Fibroblast of gingiva (primary cell): Measurements from ENCODE around the gene SPATA19.
"Not testable (repeated sequence)": the region's sequence is repeated elsewhere in the genome, so short reads cannot be mapped to it uniquely, and the experiment has no call there.

Experiments used
- DNase-seq: peaks from one replicate; pipeline ENCODE4 v3.0.0-alpha.2; 2011; ENCODE audit warnings: low read depth

SPATA19 gene, protein sequence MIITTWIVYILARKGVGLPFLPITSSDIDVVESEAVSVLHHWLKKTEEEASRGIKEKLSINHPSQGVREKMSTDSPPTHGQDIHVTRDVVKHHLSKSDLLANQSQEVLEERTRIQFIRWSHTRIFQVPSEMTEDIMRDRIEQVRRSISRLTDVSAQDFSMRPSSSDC

DNA sequence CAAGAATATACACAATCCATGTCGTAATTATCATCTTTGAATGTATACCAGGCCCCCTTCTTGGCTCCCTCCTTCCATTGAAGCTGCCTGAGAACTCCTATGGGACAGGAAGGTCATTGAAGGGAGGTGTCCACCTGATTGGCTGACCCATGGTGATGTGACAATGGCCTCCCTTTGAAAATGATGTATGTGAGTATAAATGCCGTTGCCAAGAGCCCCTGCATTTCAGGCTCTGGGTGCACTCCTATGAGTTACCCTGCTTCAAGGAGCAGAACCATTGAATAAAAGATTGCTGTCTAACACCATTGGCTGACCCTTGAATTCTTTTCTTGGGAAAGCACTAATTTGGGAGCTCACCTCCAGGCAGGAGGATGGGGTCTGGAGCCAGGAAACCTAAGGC is at the start of gene SPATA19:
Gene SPATA19 (minus strand): TSS at position 101 of the 400 bp plus-strand sequence. CDS start 67 bp downstream, at position 34.
- DNase-seq = no peak

DNA sequence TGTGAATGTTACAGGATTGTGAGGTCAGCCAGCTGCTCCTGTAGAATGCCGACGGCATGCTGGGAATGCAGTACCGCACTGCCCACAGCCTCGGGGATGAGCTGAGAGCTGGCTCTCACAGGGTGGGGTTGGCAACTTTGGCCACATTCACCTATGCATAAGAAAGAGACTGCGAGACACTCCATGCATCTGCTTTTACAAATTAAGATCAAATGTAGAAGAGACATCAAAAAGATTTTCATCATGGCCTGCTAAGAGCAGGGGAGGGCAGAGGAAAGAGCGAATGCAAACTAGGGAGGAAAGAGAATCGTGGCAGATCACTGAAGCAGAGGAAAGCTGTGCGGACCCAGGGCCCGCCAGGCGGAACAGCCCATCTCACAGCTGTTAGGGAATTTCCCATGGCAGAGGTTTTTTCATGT is 49.8 kb upstream of the SPATA19 start:
- no peak for DNase-seq

DNA sequence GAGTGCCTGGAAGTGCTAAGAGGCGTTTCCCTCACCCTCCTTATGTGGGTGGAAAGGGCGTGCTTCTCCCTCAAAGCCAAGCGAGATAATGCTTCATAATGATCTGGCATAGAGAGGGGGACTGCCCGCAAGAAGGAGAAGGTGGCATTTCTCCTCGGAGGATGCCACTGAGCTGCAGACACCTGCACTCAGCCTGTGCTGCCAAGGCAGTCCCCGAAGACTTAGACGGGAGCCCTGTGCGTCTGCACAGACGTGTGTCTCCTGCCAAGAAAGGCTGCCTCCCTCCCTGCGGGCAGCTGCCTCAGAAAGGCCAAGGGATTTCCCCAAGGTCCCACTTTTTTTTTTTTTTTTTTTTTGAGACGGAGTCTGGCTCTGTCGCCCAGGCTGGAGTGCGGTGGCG is 48.1 kb upstream of the SPATA19 start:
- DNase-seq = no peak

DNA sequence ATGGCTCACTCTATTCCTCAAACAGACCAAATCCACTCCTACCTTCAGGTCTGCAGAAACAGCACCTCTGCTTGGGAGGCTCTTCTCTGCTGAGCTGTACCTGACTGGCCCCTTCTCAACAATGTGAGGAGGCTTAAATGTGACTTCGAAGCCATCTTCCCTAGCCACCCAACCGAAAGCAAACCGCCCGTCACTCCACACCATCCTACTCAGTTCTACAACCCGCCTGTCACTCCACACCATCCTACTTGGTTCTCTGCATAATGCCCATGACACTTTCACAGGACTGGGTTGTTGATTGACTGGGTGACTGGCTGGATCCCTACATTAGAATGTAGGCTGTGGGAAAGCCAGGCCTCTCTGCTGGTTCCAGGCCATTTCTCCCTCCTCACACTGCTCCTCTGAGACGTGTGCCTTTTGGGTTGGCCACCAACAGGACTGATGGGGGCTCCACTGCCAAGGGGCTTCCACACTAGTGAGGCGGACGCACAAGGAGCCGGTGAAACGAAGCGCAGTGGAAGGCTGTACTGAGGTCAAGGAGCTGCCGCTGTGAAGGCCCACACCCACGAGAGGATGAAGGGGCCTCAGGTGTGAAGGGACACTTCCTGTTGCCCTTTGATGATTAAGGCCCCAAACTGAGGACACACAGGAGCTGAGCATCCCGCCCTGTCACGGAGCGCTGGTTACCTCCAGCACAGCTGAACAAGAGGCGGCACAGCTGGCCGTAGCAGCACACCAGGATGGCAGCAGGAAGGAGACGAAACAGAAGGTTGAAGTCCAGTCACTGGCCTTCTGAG is 47.5 kb upstream of the SPATA19 start:
- DNase-seq = no peak

DNA sequence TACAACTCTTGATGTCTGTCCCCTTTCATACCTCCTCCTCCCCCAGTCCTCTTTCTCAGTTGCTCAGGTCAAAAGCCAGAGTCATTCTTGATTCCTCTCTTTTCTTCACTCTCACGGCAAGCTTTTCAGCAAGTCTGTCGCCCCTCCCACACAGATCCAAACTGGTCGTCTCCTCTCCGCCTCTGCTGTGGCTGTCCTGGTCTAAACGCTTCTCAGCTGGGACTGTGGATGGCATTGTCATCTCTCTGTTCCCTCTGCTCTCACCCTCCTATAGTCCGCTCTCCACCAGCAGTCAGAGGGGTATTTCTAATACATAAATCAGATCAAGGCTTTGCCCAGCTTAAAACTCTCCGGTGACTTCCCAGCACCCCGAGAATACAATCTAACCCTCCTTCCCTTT is 46.8 kb upstream of the SPATA19 start:
- no peak for DNase-seq

DNA sequence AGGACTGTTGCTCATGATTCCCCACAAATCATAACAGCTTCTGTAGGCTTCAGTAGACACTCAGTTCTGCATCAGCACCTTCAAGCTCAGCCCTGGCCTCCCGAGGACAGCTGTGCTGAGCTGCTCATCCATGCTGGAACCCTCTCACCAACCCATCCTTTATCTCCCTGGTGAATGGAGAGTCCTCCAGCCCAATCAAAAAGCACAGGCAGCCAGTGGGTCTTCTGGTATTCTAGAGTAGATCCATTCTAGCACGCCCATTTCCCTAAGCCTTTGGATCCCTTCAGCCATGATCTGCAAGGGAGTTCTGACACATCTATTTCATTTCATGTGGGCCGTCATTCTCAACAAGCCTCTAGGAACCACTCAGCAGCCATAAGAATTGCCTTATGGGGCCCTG is 44.6 kb upstream of the SPATA19 start:
- no peak for DNase-seq

DNA sequence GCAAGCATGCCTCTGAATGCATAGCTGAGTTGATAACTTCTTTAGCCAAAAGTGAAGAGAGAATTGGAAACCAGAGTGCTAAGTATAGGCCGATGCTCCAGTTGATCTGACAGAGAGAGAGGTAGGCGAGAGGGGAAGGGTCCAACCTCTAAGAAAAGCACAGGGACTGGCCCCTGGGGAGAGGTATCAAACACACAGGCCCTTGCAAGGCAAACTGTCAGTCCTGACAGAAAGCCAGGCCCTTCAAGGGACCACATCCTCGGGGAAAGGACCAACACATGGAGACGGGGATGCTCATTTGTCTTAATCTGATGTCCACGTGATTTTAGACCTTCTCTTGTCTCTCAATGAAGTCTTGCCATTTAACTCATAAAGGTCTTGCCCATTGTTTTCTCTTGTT is 43.9 kb upstream of the SPATA19 start:
- DNase-seq = no peak

DNA sequence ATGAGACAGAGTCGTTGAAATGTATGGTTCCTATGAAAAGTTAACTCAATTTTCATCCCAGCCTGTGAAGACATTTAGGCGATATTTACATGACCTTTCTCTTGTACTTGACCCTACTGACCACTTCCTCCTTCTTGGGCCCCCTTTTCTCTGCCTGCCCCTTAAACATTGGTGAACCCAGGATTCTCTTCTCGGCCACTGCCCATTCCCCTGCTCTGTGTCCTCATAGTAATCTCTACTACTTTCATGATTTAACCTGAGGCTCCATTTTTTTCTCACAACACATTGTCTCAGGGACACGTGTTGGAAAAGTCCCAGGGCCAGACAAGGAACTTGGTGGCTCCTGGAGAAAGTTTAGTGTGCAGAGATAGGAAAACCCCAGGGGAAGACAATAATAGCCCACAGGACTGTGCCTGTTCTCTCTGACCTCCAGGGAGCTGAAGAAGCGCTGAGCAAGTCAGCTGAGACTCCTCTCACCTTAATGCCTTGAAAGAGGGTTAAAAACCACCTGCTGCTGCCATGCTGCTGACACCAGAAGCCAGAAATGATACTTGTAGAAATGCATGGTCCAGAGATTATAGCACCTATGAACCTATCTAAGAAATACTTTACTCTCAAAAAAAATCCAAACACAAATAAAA is 42.5 kb upstream of the SPATA19 start:
- DNase-seq = no peak

DNA sequence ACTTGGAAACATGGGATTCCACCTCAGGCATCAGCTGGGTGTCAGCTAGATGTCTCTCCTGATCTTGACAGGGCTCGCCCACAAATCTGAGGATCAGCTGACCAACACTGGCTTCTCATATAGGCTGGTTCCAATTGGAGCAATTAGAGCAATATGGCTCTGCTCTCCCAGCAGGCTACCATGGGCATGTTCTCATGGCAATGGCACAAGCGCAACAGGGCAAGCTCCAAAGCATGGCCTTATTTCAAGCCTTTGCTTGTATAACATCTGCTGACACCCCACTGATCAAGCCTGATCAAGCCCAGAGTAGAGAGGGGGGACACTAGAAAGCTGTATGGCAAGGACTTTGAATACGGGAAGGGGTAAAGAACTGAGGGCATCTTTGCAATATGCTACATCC is 40.7 kb upstream of the SPATA19 start:
- no peak for DNase-seq

DNA sequence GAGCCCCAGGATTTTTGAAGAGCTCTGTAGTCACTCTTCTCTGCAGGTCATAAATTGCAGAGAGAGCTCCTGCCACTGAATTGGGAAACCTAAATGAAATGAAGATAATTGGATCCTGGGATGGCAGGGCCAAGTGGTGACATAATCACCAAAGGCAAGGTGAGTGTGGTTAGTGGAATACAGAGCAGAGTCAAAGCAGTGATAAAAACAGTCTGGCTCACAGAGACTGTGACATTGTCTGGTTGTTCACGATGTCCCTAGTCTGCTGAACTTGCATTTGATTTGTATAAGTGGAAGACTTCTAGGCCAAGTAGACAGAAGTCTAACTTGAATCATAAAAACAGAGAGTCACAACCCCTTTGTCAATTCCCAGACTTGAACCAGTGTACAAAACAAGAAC is 26.8 kb upstream of the SPATA19 start:
- no peak for DNase-seq

DNA sequence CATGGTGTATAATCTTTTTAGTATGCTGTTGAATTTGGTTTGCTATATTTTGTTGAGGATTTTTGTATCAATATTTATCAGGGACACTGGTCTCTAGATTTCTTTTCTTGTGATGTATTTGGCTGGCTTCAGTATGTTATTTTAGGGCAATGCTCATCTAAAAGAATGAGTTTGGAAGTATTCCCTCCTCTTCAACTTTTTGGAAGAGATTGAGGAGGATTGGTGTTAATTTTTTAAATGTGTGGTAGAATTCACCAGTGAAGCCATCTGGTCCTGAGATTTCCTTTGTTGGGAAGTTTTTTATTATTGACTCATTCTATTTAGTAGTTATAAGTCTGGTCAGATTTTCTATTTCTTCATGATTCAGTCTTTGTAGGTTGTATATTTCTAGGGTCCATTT is 22.1 kb upstream of the SPATA19 start:
- no peak for DNase-seq

DNA sequence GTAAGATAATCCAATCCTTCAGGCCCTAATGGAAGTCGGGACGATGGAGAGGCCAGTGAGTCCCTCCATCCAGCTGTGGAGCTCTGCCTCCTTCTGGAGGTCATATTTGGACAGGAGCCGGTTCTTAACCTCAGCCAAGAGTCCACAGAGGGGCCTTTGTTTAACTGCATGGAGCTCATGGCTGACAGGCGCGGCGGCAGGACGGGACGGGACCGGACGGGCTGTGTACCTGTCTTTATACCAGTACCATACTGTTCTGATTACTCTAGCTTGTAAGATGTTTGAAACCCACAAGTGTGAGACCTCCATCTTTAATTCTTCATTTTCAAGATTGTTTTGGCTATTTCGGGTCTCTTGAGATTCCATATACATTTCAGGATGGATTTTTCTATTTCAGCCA is 20.2 kb upstream of the SPATA19 start:
- no peak for DNase-seq

DNA sequence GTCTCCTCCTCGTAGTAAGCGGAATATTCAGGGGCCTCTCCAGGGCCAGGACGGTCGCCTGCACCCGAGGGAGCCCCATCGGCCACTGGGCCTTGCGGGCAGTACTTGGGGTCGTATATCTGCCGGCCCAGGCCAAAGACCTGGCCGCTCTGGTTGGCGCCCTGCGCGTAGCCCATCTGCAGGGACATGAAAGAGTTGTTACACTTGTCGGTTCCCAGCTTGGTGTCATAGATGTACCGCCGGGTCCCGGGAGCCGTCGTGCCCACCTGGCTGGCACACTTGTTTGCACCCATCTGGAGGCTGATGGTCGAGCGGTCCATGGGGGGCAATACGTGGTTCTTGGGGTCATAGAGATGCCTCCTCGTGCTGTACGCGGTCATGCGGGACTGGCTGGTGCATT is 19.4 kb upstream of the SPATA19 start:
- DNase-seq = no peak

DNA sequence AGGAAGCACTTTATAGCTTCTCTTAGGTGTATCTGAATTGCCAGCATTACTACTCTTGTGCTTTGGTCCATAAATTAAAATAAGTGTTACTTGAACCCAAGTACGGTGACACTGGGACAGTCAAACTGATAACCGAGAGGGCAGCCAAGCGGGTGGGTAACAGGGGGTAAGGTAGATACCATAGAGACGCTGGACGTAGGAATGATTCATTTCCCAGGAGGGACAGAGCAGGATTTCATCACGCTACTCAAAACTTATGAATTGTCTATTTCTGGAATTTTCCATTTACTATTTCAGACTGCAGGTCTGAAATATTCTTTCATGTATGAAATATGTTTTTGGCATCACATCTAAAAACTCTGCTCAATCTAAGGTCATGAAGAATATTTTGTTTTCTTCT is 14.8 kb upstream of the SPATA19 start:
- no peak for DNase-seq

DNA sequence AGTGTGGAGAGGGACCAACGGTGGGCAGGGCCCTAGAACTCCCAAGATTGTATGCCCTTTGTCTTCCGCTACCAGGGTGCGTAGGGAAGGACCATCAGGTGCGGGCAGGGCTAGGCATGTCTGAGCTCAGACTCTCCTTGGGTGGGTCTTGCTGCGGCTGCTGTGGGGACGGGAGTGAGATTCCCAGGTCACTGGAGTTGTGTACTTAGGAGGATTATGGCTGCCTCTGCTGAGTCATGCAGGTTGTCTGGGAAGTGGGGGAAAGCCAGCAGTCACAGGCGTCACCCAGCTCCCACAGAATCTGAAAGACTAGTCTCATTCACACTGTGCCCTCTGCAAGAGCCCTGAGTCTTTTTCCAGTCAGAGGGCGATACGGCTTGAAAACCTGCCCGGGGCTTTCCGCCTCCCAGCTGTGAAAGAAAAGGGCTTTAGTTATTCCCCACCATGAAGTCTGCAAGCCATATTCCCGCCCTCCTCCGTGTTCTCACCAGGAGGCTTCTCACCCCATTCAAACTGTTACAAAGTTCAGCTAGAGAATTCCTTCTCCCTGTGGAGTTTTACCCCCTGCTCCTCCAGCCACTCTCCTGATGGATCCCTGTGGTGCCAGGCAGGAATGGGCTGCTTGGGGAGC is 9.1 kb upstream of the SPATA19 start:
- DNase-seq = not testable (repeated sequence)

DNA sequence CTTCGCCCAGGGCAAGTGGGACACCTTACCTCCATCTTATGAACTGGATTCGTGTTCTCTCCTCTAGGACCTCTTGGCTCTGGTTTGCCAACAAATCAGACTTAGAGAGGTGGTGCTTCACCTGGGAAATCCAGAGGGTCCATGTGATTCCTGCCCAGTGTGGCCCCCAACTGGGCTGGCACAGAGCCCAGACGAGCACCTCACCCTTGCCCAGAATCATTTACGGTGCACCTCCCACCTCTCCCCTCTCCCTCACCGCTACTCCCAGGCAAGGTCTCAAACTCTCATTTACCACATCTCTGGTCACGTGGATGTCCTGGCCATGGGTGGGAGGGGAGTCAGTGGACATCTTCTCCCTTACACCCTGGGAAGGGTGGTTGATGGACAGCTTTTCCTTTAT is 1.1 kb downstream of the SPATA19 start:
- DNase-seq = no peak

DNA sequence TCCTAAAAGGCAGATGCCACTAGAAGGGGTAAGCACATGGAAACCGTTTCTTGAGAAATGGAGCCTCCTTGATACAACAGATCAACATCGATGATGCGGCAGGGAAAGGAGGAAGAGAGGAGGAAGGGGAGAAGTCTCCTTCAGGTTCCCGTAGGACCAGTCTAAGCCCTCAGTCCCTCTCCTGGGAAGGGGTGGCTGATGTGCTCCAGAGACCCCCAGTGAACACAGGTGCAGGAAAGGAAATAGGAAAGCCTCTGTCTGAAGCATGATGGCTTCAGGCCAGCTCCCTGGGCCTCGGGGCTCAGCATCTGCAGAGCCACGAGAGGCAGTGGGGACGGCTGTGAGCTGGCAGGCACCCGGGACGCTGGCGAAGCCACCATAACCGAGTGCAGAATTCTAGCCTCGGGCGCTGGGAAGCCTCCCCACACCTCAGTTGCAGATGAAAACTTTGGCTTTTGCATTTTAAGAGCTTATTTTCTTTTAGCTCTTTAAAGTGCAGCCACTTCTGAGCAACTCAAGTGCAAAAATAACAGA is 1.8 kb downstream of the SPATA19 start:
- DNase-seq = no peak

DNA sequence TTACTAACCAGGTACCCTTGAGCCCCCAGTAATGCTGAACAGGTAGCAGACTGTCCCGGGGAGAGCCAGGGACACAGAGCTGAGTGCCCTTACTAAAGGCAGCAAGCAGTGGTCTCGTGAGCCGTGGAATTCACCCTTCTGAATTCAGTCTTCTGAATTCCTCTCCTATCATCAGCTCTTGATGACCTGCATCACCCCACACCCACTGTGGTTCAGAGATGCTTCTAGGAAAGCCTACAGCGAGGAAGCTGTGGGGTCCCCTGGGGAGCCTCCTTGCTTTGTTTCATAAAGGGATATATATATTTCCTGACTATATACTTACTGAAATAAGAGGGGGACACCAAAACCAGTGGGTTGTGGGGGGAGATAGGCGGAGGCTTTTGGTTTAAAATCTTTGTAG is 2.6 kb downstream of the SPATA19 start:
- DNase-seq = no peak

DNA sequence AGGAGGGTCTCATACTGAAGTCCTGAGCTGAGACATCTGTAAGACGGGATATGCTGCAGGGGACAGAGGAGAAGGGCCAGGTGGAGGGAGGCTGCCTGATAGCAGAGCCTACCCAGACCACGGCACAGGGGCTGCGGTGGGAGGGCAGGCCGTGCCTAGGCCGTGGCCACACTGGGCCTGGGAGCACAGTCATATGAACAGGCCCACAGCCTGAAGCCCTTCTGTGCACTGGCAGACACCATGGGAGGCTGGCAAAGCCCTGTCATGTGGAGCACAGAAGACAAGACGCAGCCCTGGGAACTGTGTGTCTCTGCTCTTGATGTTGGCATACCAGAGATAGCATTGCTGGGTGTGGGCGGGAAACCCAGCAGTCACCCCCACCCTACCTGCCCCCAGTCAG is 3.3 kb downstream of the SPATA19 start:
- DNase-seq = no peak

DNA sequence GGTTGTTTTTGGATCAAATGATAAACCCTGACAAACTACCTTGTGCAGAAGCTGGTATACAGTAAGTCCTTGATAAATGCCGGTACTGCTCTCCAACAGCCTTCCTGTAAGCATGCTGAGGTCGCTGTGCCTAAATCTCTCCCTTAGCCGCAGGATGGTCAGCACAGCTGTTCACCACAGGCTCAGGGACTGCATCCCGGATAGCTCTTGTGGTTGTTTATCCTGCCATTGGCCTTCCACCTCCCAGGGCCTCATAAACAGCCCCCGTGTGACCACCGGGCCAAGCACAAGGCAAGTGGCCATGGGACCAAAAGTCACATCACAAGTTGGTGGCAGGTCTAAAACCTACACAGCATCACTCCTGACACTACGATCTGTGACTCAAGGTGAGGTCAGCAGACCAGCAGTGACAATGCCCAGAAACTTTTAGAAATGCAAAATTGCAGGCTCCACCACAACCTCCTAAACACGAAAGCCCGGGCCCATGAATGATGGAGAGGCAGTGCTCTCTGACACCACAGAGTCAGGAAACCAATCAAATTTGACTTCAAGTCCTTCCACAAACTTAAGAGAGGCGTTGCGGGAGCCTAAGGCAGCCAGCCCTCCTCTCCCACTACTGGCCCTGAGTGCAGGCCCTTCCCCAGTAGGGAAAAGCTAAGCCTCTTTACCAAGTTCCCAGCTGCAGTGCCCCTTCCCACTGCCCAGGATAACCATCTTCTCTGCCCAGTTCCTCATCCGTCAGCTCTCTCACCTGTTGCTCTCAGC is 3.9 kb downstream of the SPATA19 start:
- DNase-seq = no peak

DNA sequence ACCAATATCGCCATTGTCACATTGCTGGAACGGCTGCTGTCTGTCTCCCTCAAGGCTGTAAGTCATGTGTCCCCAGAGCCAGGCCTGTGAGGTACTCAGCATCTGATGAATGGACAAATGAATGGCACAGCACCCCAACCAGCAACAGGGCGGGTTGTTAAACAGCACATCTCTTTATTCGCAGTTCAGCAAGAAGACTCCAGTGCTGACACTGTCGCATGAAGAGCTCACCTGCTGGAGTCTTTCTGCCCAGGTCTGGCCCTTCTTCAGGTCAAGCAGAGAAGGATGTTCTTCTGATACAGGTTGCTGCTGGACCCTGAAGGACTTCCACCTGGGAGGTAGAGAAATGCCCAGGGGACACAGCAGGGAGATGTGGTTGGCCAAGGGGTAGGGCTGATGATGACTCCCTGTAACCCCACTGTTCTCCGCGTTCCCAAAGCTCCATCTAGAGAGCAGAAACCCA is 4.8 kb downstream of the SPATA19 start:
- DNase-seq = no peak
